ENCODE data around the gene NDST3.
"Not testable (repeated sequence)": the region's sequence is repeated elsewhere in the genome, so short reads cannot be mapped to it uniquely, and the experiment has no call there.

The NDST3 gene

DNA sequence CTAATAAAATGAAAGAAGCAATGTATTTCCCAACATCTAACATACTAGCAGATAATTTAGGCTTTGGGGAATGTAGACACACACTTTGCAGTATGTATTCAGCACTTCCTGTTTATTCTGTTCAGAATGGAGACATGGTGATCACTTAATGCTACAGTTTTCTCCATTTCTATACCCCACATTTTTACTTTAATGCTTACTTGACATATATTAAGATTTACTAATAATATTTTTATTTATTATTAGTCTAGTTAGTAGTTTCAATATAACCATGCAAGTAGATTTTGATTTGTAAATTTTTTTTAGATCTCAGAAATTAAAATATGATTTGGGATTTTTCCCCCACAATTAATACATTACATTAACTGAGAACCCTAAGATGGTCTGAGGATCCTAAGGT is 220.1 kb downstream of the NDST3 start:
- DNase-seq, result no peak
- no peak for ATAC-seq
- no peaks in the 10 kb centered on the region for H3K27me3 Mint-ChIP-seq
- H3K27ac Mint-ChIP-seq, result no peak overlapping the region
- no peaks in the 10 kb centered on the region for H3K9me3 Mint-ChIP-seq
- H3K4me1 Mint-ChIP-seq, result no peaks in the 10 kb centered on the region
- H3K4me3 Mint-ChIP-seq, result no peak overlapping the region
- no peaks in the 10 kb centered on the region for H3K36me3 Mint-ChIP-seq (ENCODE audit: low read depth)

DNA sequence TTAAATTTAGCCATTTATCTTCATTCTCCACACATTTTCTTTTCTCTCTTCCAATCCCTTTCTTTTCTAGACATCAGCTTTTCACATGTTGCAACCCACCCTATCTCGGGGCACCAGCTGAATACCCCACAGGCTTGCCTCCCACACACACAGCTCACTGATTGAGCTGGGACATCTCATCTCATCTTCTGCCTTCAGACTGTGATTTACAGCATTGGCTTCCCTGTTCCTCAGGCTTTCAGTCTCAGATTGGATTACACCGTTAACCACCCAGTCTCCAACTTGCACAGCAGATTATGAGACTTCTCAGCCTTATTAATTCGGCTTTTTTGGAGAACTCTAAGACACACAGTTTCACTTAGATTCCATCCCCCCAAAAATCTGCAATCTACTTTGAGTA is 224.8 kb downstream of the NDST3 start:
- DNase-seq, result no peak
- Mint-ChIP-seq H3K4me1 (no peaks in the 10 kb centered on the region), H3K36me3 (ENCODE audit: low read depth) (no peaks in the 10 kb centered on the region), H3K9me3 (no peaks in the 10 kb centered on the region), H3K27ac (no peak overlapping the region), H3K4me3 (no peak overlapping the region), H3K27me3 (no peaks in the 10 kb centered on the region)
- ATAC-seq, result no peak

DNA sequence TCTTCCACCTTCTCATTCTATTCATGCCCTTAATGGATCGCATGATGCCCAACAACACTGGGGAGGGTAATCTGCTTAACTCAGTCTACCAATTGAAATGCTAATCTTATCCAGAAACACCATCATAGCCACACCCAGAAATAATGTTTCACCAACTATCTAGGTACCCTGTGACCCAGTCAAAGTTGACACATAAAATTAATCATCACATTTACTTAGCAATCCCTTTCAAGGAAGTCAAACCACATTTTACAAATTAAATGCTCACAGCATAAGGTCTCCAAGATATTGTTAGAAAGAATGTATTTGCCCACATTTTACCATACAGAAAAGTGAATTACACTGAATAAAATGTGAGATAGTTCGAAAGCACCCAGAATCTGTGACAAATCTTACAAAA is 226.0 kb downstream of the NDST3 start:
- Mint-ChIP-seq H3K36me3 (ENCODE audit: low read depth) (no peaks in the 10 kb centered on the region), H3K4me3 (no peak overlapping the region), H3K9me3 (no peaks in the 10 kb centered on the region), H3K4me1 (peaks cover 2% of the 10 kb centered on the region), H3K27me3 (peaks cover 5% of the 10 kb centered on the region), H3K27ac (no peak overlapping the region)
- DNase-seq (no peak), ATAC-seq (no peak)

DNA sequence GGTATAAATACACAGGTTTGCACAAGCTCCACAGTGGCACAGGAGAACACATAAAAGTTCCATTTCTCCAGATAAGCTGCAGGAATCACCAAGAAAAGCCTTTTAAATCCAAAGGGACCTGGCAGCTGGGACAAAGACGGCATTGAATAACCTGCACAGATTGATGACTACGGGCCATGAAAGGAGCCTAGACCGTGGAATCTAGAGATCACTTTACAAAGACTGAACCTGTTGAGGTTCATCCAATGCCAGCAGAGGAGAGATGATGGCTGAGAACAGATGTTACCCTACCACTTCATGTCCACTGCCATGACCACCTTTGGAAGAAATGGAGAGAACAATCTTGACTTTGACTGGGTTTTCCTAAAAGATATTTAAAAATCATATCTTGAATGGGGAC is 229.8 kb downstream of the NDST3 start:
- Mint-ChIP-seq H3K4me1 (peaks cover 2% of the 10 kb centered on the region), H3K36me3 (ENCODE audit: low read depth) (no peaks in the 10 kb centered on the region), H3K27me3 (peaks cover 5% of the 10 kb centered on the region), H3K27ac (no peak overlapping the region), H3K4me3 (no peak overlapping the region), H3K9me3 (no peaks in the 10 kb centered on the region)
- ATAC-seq (no peak), DNase-seq (no peak)

DNA sequence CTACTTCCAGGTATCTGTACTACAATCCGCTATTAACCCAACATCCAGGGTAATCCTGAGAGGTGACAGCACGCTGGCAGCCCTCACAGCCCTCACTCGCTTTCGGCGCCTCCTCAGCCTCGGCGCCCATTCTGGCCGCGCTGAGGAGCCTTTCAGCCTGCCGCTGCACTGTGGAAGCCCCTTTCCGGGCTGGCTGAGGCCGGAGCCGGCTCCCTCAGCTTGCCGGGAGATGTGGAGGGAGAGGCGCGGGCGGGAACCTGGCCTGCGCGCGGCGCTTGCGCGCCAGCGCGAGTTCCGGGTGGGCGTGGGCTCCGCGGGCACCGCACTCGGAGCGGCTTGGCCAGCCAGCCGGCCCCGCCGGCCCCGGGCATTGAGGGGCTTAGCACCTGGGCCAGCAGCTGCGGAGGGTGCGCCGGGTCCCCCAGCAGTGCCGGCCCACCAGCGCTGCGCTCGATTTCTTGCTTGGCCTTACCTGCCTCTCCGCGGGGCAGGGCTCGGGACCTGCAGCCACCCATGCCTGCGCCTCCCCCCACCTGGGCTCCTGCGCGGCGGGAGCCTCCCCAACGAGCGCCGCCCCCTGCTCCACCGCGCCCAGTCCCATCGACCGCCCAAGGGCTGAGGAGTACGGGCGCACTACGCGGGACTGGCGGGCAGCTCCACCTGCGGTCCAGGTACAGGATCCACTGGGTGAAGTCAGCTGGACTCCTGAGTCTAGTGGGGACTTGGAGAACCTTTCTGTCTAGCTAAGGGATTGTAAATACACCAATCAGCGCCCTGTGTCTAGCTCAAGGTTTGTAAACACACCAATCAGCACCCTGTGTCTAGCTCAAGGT is 231.2 kb downstream of the NDST3 start:
- Mint-ChIP-seq H3K36me3 (ENCODE audit: low read depth) (no peaks in the 10 kb centered on the region), H3K27me3 (peaks cover 6% of the 10 kb centered on the region), H3K4me1 (peaks cover 2% of the 10 kb centered on the region), H3K9me3 (no peaks in the 10 kb centered on the region), H3K4me3 (peak overlapping the region; percentile 38), H3K27ac (no peak overlapping the region)
- DNase-seq (peak; percentile 33), ATAC-seq (peak; percentile 42)

GRCh38 chr4:118266145-118266496 is 231.8 kb downstream of the NDST3 start:
- not testable (repeated sequence) for H3K27me3 Mint-ChIP-seq; H3K9me3 Mint-ChIP-seq; DNase-seq; H3K36me3 Mint-ChIP-seq (ENCODE audit: low read depth); H3K27ac Mint-ChIP-seq; H3K4me1 Mint-ChIP-seq; ATAC-seq
- H3K4me3 Mint-ChIP-seq, result peak overlapping the region; percentile 20

DNA sequence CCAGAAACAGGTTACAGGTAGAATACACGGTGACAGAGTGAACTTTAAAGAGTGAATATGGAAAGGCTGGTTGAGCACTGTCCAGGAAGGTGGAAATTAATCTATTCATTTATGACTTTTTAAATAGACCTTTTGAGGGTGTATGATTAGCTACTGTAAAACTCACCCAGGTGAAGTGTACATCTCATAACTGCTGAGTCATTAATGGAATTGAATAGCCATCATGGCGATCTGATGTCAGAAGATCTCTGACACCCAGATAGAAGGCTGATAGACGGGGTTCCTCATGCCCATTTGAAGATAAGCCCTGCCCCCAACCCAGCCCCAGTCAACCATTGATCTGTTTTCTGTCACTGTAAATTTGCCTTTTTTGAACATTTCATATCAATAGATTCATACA is 234.5 kb downstream of the NDST3 start:
- Mint-ChIP-seq H3K4me3 (no peak overlapping the region), H3K27me3 (peaks cover 7% of the 10 kb centered on the region), H3K27ac (no peak overlapping the region), H3K36me3 (ENCODE audit: low read depth) (no peaks in the 10 kb centered on the region), H3K4me1 (peaks cover 3% of the 10 kb centered on the region), H3K9me3 (no peaks in the 10 kb centered on the region)
- ATAC-seq, result no peak
- DNase-seq, result no peak

DNA sequence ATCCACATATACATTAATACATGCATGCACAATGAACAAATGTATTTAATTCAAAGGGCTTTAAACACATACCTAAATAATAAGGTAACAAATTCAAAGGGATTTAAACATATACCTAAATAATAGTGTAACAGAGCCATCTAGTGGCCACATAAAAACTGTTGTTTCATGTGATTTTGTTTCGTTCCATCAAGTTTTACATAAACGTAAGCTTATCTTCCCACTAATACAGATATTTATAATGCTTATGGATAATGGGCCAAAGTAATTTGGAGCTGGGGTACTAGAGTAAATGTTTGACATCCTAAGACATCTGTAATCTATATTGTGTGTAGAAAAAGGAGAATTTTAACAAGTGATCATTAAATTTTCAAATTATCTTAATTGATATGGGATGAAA is 236.2 kb downstream of the NDST3 start:
- Mint-ChIP-seq H3K9me3 (no peaks in the 10 kb centered on the region), H3K36me3 (ENCODE audit: low read depth) (no peaks in the 10 kb centered on the region), H3K4me3 (no peak overlapping the region), H3K27ac (no peak overlapping the region), H3K4me1 (peaks cover 2% of the 10 kb centered on the region), H3K27me3 (peaks cover 2% of the 10 kb centered on the region)
- DNase-seq (no peak), ATAC-seq (no peak)

DNA sequence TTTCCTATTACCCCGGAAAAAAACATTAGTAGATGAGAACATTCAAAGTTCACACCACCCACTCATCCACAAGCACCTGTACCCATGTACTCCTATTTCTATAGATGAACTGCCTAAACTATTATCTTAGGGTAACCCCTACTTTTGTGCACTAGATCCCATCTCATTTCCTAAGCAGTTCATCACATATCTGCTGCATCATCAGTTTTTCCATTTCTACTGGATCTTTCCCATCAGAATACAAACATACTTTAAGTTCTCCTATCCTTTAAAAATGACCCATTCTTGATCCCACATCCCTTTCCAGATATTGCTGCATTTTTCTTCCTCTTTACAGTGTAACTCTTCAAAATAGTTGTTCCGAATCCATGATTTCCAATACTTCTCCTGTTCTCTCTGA is 237.5 kb downstream of the NDST3 start:
- H3K27ac Mint-ChIP-seq, result no peak overlapping the region
- H3K27me3 Mint-ChIP-seq, result peaks cover 2% of the 10 kb centered on the region
- DNase-seq, result no peak

DNA sequence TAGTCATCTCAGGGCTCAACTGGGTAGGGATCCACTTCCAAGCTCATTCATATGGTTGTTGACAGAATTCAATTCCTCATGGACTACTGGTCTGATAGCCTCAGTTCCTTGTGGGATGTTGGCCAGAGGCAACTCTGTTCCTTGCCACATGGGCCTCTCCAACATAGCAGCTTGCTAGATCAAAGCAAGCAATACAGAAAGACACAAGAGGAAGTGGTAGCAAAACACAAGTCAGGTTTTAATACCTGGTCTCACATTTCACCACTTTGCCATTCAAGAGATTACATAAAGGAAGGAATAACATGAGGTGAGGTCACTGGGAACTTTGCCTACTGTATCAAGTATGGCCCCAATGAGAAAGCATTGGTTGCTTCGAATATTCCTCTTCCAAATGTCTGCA is 239.4 kb downstream of the NDST3 start:
- Mint-ChIP-seq H3K27me3 (peaks cover 5% of the 10 kb centered on the region), H3K36me3 (ENCODE audit: low read depth) (peaks cover 5% of the 10 kb centered on the region), H3K9me3 (no peaks in the 10 kb centered on the region), H3K4me3 (no peak overlapping the region), H3K4me1 (peaks cover 21% of the 10 kb centered on the region), H3K27ac (no peak overlapping the region)
- no peak for DNase-seq
- ATAC-seq, result no peak

More for the DNA sequence above, 237.5 kb downstream of the NDST3 start:
- peaks cover 3% of the 10 kb centered on the region for H3K4me1 Mint-ChIP-seq
- H3K9me3 Mint-ChIP-seq, result no peaks in the 10 kb centered on the region
- no peak for ATAC-seq
- H3K4me3 Mint-ChIP-seq, result no peak overlapping the region
- no peaks in the 10 kb centered on the region for H3K36me3 Mint-ChIP-seq (ENCODE audit: low read depth)

- ATAC-seq (no peak), DNase-seq (no peak)
- no peak overlapping the region for H3K4me3 Mint-ChIP-seq
- H3K4me1 Mint-ChIP-seq, result peaks cover 39% of the 10 kb centered on the region
- H3K36me3 Mint-ChIP-seq (ENCODE audit: low read depth), result peaks cover 34% of the 10 kb centered on the region
- peaks cover 4% of the 10 kb centered on the region for H3K27me3 Mint-ChIP-seq
- H3K9me3 Mint-ChIP-seq, result no peaks in the 10 kb centered on the region
- no peak overlapping the region for H3K27ac Mint-ChIP-seq
These were observed 242.3 kb downstream of the NDST3 start for GRCh38 chr4:118276580-118276979.

DNA sequence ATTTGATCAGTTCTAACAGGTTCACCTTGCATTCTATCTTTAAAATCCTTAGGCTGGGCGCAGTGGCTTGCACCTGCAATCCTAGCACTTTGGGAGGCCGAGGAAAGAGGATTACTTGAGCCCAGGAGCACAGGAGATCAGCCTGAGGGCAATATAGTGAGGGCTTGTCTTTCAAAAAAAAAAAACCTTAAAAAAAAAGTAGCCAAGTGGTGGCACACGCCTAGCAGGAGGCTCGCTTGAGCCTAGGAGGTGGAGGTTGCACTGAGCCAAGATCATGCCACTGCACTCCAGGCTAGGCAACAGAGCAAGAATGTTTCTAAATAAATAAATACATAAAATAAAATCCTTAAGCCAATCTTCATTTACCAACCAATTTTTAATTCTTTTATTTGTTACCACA is 243.0 kb downstream of the NDST3 start:
- no peaks in the 10 kb centered on the region for H3K9me3 Mint-ChIP-seq
- H3K36me3 Mint-ChIP-seq (ENCODE audit: low read depth), result peaks cover 41% of the 10 kb centered on the region
- H3K4me1 Mint-ChIP-seq, result peaks cover 45% of the 10 kb centered on the region
- H3K4me3 Mint-ChIP-seq, result peak overlapping the region; percentile 98
- no peak for DNase-seq
- no peak for ATAC-seq
- peak overlapping the region; percentile 32 for H3K27ac Mint-ChIP-seq
- H3K27me3 Mint-ChIP-seq, result peaks cover 4% of the 10 kb centered on the region

GRCh38 chr4:118278473-118279274 is 244.4 kb downstream of the NDST3 start:
- Mint-ChIP-seq H3K4me3 (peak overlapping the region; percentile 98), H3K4me1 (peaks cover 49% of the 10 kb centered on the region), H3K36me3 (ENCODE audit: low read depth) (peaks cover 41% of the 10 kb centered on the region), H3K9me3 (no peaks in the 10 kb centered on the region), H3K27me3 (peaks cover 4% of the 10 kb centered on the region), H3K27ac (peak overlapping the region; percentile 100)
- ATAC-seq (peak; percentile 92), DNase-seq (peak; percentile 97)

DNA sequence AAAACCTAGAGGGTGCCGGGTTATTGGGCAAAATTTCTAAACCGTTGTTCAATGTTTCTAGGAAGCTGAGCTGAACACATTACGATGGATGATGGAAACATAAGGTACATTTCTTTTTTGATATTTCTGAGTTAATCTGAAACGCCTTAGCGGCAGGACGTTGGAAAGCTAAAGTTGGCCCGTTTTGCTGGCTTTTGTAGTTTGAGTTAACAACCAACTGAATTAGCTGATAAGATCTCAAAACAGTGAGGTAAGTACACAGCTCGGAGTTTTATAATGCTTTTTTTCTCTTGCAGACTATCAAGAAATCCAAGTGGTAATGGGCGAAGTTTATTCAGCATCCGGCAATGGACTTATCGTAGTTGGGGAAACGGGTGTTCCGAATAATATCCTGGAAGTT is 245.0 kb downstream of the NDST3 start:
- peaks cover 49% of the 10 kb centered on the region for H3K4me1 Mint-ChIP-seq
- peaks cover 41% of the 10 kb centered on the region for H3K36me3 Mint-ChIP-seq (ENCODE audit: low read depth)
- peaks cover 4% of the 10 kb centered on the region for H3K27me3 Mint-ChIP-seq

GRCh38 chr4:118279920-118280432 is 245.7 kb downstream of the NDST3 start:
- ATAC-seq (no peak), DNase-seq (no peak)
- Mint-ChIP-seq H3K4me1 (peaks cover 49% of the 10 kb centered on the region), H3K4me3 (peak overlapping the region; percentile 98), H3K9me3 (no peaks in the 10 kb centered on the region), H3K36me3 (ENCODE audit: low read depth) (peaks cover 41% of the 10 kb centered on the region), H3K27me3 (peaks cover 4% of the 10 kb centered on the region), H3K27ac (peak overlapping the region; percentile 100)

More for the DNA sequence above, 245.0 kb downstream of the NDST3 start:
- Mint-ChIP-seq H3K27ac (peak overlapping the region; percentile 100), H3K4me3 (peak overlapping the region; percentile 98), H3K9me3 (no peaks in the 10 kb centered on the region)
- ATAC-seq (no peak), DNase-seq (no peak)
